AG04449 (cell line): ENCODE results near the gene HOATZ.

Source experiments
- CTCF ChIA-PET: fragments of 350-600 bp; formaldehyde crosslinking; extraction: SDS; loops from one replicate; lab custom pipeline; 2021; ENCODE audit warnings: antibody characterized with exemption; lab: Yijun Ruan, JAX
- POLR2A ChIA-PET: fragments of 400-600, 350-600 bp; formaldehyde crosslinking; extraction: SDS; loops from one replicate; lab custom pipeline; 2020; ENCODE audit warnings: antibody characterized with exemption, inconsistent platforms; lab: Yijun Ruan, JAX
- DNase-seq: peaks from one replicate; pipeline ENCODE4 v3.0.0-alpha.2; 2010; ENCODE audit warnings: low read depth, low spot score
- H3K4me3 ChIP-seq: 2 replicates; pipeline ENCODE4 v1.5.1; 2011; ENCODE audit warnings: low read depth, mild to moderate bottlenecking, control low read depth, low read length
- TF ChIP-seq, protein P1 (sequence below): IDR thresholded peaks from one replicate; pipeline ENCODE4 v1.5.1; 2011; ENCODE audit warnings: mild to moderate bottlenecking, moderate library complexity, low read length, control low read depth, inconsistent platforms; ENCODE audit not compliant: insufficient read depth; ENCODE audit errors: missing control alignments

The HOATZ gene

DNA sequence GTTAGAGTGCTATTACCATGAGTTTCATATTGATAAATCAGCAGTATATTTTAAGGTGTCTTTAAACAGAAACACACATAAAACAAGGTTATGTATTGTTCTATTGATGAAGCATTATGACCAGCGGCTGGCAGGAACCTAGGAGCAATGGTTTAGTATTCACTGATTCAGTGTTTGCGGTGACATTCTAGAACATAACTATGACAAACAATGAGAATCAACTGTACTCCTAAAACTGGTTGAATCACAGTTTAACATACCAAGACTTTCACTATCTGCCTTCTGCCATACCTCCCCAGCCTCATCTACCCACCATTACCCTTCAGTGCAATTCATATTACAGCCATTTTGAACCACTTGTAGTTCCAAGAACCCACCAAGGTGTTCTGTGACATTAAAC, 8.8 kb downstream of the HOATZ start:
- no peak overlapping the region for H3K4me3 ChIP-seq
- ChIA-PET CTCF (no interaction called here), POLR2A (no interaction called here)
- no peak for DNase-seq
- TF ChIP-seq, protein P1, sequence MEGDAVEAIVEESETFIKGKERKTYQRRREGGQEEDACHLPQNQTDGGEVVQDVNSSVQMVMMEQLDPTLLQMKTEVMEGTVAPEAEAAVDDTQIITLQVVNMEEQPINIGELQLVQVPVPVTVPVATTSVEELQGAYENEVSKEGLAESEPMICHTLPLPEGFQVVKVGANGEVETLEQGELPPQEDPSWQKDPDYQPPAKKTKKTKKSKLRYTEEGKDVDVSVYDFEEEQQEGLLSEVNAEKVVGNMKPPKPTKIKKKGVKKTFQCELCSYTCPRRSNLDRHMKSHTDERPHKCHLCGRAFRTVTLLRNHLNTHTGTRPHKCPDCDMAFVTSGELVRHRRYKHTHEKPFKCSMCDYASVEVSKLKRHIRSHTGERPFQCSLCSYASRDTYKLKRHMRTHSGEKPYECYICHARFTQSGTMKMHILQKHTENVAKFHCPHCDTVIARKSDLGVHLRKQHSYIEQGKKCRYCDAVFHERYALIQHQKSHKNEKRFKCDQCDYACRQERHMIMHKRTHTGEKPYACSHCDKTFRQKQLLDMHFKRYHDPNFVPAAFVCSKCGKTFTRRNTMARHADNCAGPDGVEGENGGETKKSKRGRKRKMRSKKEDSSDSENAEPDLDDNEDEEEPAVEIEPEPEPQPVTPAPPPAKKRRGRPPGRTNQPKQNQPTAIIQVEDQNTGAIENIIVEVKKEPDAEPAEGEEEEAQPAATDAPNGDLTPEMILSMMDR, result no peak

DNA sequence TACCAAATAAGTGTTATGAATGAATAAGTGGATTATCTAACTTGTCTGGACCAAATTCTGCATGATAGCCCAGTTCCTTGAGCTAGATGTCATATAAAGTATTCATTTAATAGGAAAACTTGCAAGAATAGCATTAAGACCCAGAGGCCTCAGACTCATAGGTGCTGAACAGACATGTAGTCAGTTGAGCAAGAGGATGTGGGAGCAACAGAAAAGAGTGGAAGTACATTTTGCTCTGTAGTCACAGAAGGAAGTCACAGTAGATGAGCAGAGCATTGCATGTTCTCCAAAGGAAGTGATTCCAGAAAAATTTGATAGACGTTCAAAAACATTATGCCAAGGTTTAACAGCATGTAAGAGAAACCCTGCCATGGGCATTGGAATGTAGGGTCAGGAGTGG, 9.5 kb downstream of the HOATZ start:
- DNase-seq, result no peak
- H3K4me3 ChIP-seq, result no peak overlapping the region
- TF ChIP-seq, protein P1, result no peak
- ChIA-PET CTCF (no interaction called here), POLR2A (no interaction called here)

DNA sequence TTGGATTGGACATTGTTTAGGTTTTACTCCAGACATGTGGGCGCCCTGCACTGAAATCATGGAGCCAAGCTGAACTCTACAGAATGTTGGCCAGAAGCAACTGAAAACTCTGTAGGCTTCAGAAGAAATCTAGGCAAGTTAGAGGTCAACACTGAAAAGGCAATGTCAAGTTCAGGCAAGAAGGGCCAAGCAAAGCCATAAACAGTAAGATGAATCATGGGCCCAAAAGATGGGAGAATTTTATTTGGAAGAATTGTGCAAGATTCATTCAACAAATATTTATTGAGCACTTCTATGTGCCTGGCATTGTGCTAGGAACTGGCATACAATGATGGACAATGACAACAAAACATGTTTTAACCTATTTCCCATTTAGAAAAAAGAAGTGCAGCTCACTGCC, 10.9 kb downstream of the HOATZ start:
- ChIA-PET POLR2A (no interaction called here), CTCF (interaction anchor here (1.2 kb wide), 1 partner anchor 71 kb away, joined by 3 read pairs; no protein-coding TSS in a partner anchor)
- DNase-seq, result no peak
- no peak overlapping the region for H3K4me3 ChIP-seq
- TF ChIP-seq, protein P1, result no peak

DNA sequence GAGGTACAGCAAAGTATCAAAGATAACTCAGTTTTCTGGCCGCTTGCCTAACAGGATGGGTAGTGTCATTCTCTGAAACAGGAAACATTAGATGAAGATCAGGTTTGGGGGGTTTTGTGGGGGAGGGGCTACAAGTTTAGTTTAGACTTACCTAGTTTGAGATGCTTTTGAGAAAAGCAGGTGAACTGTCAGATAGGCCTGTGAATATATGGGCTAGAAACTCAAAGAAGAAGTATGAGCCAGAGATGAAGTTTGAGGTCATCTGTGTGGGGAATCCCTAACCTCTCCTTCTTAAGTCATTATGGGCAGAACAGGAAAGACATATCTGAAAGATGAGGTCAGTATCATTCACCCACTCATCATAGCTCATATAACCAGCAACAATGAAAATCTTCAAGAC, 11.9 kb downstream of the HOATZ start:
- ChIA-PET CTCF (no interaction called here), POLR2A (interaction anchor here (0.7 kb wide), 1 partner anchor 13 kb away, joined by 3 read pairs; no protein-coding TSS in a partner anchor)
- no peak for DNase-seq

DNA sequence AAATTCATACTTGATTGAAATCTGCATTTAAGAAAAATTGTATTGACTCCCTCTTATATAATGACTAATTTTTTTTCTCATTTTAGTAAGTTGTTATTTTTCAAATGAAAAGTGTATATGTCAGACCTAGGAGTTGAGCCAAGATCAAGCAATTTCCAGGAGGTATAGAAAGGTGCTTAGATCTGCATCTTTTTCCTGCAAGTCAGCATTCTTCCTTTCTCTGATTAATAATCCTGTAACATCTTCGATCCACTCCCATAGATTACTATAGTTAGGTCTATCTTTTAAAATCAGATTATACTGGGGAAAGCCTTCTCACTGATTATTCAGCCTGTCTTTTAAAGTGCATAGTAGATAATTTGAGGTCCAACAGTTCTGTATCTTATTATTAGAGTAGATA, 12.7 kb downstream of the HOATZ start:
- CTCF ChIA-PET, result no interaction called here
- POLR2A ChIA-PET, result interaction anchor here (0.7 kb wide), 1 partner anchor 14 kb away, joined by 3 read pairs; no protein-coding TSS in a partner anchor
- TF ChIP-seq, protein P1, result no peak
- no peak for DNase-seq
- no peak overlapping the region for H3K4me3 ChIP-seq

More for the DNA sequence above, 11.9 kb downstream of the HOATZ start:
- TF ChIP-seq, protein P1, result no peak
- H3K4me3 ChIP-seq, result no peak overlapping the region

DNA sequence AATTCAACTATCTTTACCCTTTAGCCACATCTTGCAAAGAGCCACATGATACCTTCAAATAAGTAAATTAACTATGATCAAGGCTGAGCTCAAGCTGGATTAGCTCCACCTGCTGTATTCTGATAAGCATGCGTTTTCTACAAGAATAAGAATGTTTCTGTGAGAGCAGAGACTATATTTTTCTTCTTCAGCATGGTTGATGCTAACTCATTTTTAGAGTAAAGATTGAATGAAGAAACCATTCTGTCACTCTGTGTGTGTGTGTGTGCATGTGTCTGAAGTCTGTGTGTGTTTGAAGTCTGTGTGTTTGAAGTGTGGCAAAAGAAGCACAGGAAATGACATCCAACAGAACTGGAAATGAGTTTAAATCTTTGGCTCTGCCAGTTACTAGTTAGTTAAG, 14.0 kb downstream of the HOATZ start:
- ChIA-PET CTCF (no interaction called here), POLR2A (interaction anchor here (0.5 kb wide), 1 partner anchor 42 kb away, joined by 3 read pairs; no protein-coding TSS in a partner anchor)
- H3K4me3 ChIP-seq, result no peak overlapping the region
- TF ChIP-seq, protein P1, result no peak
- no peak for DNase-seq
